ENCODE data around the gene LRP11. TPM values are rescaled to one million over a fixed set of nuclear protein-coding genes. Genes with fewer than 3 reads are reported as not detected.

LRP11 gene
- total RNA-seq, 1 experiment from 2014 or later: 14.8 TPM

- no peaks in the 10 kb centered on the region for H3K4me1 ChIP-seq (ENCODE audit: insufficient read depth, low read length)
- no peak overlapping the region for H3K18ac ChIP-seq (ENCODE audit: insufficient read length, low read depth, low read length)
- peaks cover 0 to 2% (median 0%) of the 10 kb centered on the region in 3 experiments; a peak in 1 of 7 replicates for H3K36me3 Mint-ChIP-seq (ENCODE audit: insufficient read depth in 1 of 3, low read depth in 3 of 3)
- peaks cover 25% of the 10 kb centered on the region for H3K27me3 Mint-ChIP-seq (ENCODE audit: low read depth)
- H3K9me3 Mint-ChIP-seq: peaks cover 0 to 2% of the 10 kb centered on the region in 2 experiments; a peak in 1 of 5 replicates
- no peak overlapping the region for H2BK5ac ChIP-seq (ENCODE audit: insufficient read length, low read length)
- no peak overlapping the region for H2BK12ac ChIP-seq (ENCODE audit: insufficient read length, low read depth, low read length)
- H2BK15ac ChIP-seq (ENCODE audit: low read depth, low read length): no peak overlapping the region
- H3K27ac Mint-ChIP-seq: no peak overlapping the region; a peak in 1 of 7 replicates
- no peak overlapping the region for H3K27ac ChIP-seq (ENCODE audit: insufficient read length, low read depth, low read length)
- no peak overlapping the region for H2AK5ac ChIP-seq (ENCODE audit: insufficient read length, low read length)
- no peak overlapping the region for H3K4ac ChIP-seq (ENCODE audit: low read depth, low read length)
- H3K56ac ChIP-seq (ENCODE audit: insufficient read length, low read depth, low read length): no peak overlapping the region
- WGBS (ENCODE audit: extremely low coverage, insufficient read length, low lambda C conversion rate): no CpG with 5 or more reads among the region's 6 CpGs
- peaks cover 3 to 7% of the 10 kb centered on the region in 2 experiments; a peak in 2 of 4 replicates for H3K4me1 Mint-ChIP-seq
- no peak overlapping the region for H2BK20ac ChIP-seq (ENCODE audit: low read depth, low read length, poor library complexity, severe bottlenecking)
- no peak overlapping the region for H4K91ac ChIP-seq (ENCODE audit: insufficient read length, low read depth, low read length)
- no peak overlapping the region for H3K23ac ChIP-seq (ENCODE audit: insufficient read length, low read depth, low read length)
- H3K27me3 ChIP-seq (ENCODE audit: insufficient read depth, low read length): no peaks in the 10 kb centered on the region; the same call in 1 of the 2 replicates
- H2BK120ac ChIP-seq (ENCODE audit: low read depth, low read length, poor library complexity, severe bottlenecking): no peak overlapping the region
- H4K20me1 ChIP-seq (ENCODE audit: control insufficient read depth, insufficient read depth, insufficient read length): no peaks in the 10 kb centered on the region
- no peaks in the 10 kb centered on the region for H3K79me2 ChIP-seq (ENCODE audit: insufficient read depth, low read length)
- H3T11ph ChIP-seq (ENCODE audit: low read length): no peak overlapping the region
- H3K14ac ChIP-seq (ENCODE audit: insufficient read depth, low read length): no peak overlapping the region
- H3K4me3 Mint-ChIP-seq: no peak overlapping the region
- no peak overlapping the region for H3K4me2 ChIP-seq (ENCODE audit: insufficient read depth, insufficient read length, low read length)
- H3K79me1 ChIP-seq (ENCODE audit: insufficient read depth, low read depth, low read length, poor library complexity, severe bottlenecking): no peaks in the 10 kb centered on the region
- H2AFZ ChIP-seq (ENCODE audit: low read length): no peak overlapping the region
- no peak for TF ChIP-seq CTCF (conservative IDR thresholded peaks at IDR 0.05)
- H3K9ac ChIP-seq (ENCODE audit: extremely low read depth, insufficient read length, low read length): no peak overlapping the region
- H4K8ac ChIP-seq (replicated peaks; ENCODE audit: insufficient read length, low read depth, low read length): no peak overlapping the region
- no peaks in the 10 kb centered on the region for H3K9me3 ChIP-seq (ENCODE audit: control insufficient read depth, low read depth, low read length)
- H3K23me2 ChIP-seq (ENCODE audit: insufficient read length, low read depth, low read length, poor library complexity, severe bottlenecking): no peaks in the 10 kb centered on the region
- no peak overlapping the region for H4K5ac ChIP-seq (ENCODE audit: insufficient read length, low read depth, low read length)
- DNase-seq: no peak
These were observed 37.4 kb upstream of the LRP11 start for GRCh38 chr6:149901444-149902140.

Data from H9 (cell line).